Hepatocyte (in vitro differentiated cells): ENCODE measurements around the gene ZNF287. TPM values are rescaled to one million over a fixed set of nuclear protein-coding genes. Genes with fewer than 3 reads are reported as not detected.

ENCODE experiments used
- DNase-seq: peaks from one replicate; pipeline ENCODE4 v3.0.0-alpha.2; 2016; ENCODE audit warnings: low spot score
- H2AFZ ChIP-seq: fragments of 200-600 bp; sonication (generic); 2 replicates; pipeline ENCODE4 v1.6.0; 2016; ENCODE audit warnings: antibody characterized with exemption, mild to moderate bottlenecking
- H3K27ac ChIP-seq: fragments of 200-600 bp; sonication (generic); 2 replicates; pipeline ENCODE4 v1.5.1; 2016; ENCODE audit warnings: mild to moderate bottlenecking
- H3K27me3 ChIP-seq: fragments of 200-600 bp; sonication (generic); 2 replicates; pipeline ENCODE4 v1.6.1; 2016
- H3K36me3 ChIP-seq: fragments of 200-600 bp; sonication (generic); replicated peaks from 2 replicates; pipeline ENCODE4 v1.5.1; 2016; ENCODE audit warnings: low read depth; ENCODE audit not compliant: insufficient read depth
- H3K4me1 ChIP-seq: fragments of 200-600 bp; sonication (generic); 2 replicates; pipeline ENCODE4 v1.5.1; 2016; ENCODE audit warnings: mild to moderate bottlenecking, moderate library complexity; ENCODE audit not compliant: insufficient read depth
- H3K4me2 ChIP-seq: fragments of 200-600 bp; sonication (generic); 2 replicates; pipeline ENCODE4 v1.6.0; 2016
- H3K4me3 ChIP-seq: fragments of 200-600 bp; sonication (generic); 2 replicates; pipeline ENCODE4 v1.5.1; 2016; ENCODE audit warnings: mild to moderate bottlenecking
- H3K79me2 ChIP-seq: fragments of 200-600 bp; sonication (generic); 2 replicates; pipeline ENCODE4 v1.6.0; 2017; ENCODE audit warnings: mild to moderate bottlenecking
- H3K9me2 ChIP-seq: fragments of 200-600 bp; sonication (generic); replicated peaks from 2 replicates; pipeline ENCODE4 v1.6.0; 2017; ENCODE audit warnings: mild to moderate bottlenecking; ENCODE audit not compliant: insufficient read depth
- H3K9me3 ChIP-seq: fragments of 200-600 bp; sonication (generic); 2 replicates; pipeline ENCODE4 v1.5.1; 2016; ENCODE audit warnings: low read depth, mild to moderate bottlenecking
- H4K20me1 ChIP-seq: fragments of 200-600 bp; sonication (generic); 2 replicates; pipeline ENCODE4 v1.6.0; 2016; ENCODE audit warnings: mild to moderate bottlenecking; ENCODE audit not compliant: insufficient read depth, poor library complexity, severe bottlenecking
- EZH2 ChIP-seq: fragments of 200-600 bp; sonication (generic); IDR thresholded peaks from 2 replicates; pipeline ENCODE4 v1.6.1; 2016; ENCODE audit warnings: antibody characterized with exemption, mild to moderate bottlenecking, borderline replicate concordance
- EZH2phosphoT487 ChIP-seq: fragments of 200-600 bp; sonication (generic); IDR thresholded peaks from one replicate; pipeline ENCODE4 v1.6.1; 2018; ENCODE audit warnings: antibody characterized with exemption, mild to moderate bottlenecking, low read depth, moderate library complexity; ENCODE audit not compliant: unreplicated experiment, severe bottlenecking
- WGBS: methylation state at CpG from one replicate; pipeline ENCODE4 v1.1.6; 2016; ENCODE audit warnings: low lambda C conversion rate; ENCODE audit errors: missing lambda C conversion rate; 5-methylcytosine and 5-hydroxymethylcytosine counted together
- polyA plus RNA-seq: library from polyadenylated mRNA; unstranded; fragments of >200 nt; fragmentation: Nextera tagmentation; extraction: Ambion mirVana; gene quantifications from 2 replicates; pipeline ENCODE4 v1.2.1, GENCODE V29; 2016
- total RNA-seq: library from RNA; depleted of rRNA; stranded (reverse); fragments of >200 nt; gene quantifications from 2 replicates; pipeline ENCODE4 v1.2.3, GENCODE V29; 2014
- TF ChIP-seq, protein P1 (sequence below): fragments of 200-600 bp; sonication (generic); IDR thresholded peaks from 2 replicates; pipeline ENCODE4 v1.5.1; 2016; ENCODE audit warnings: antibody characterized with exemption, mild to moderate bottlenecking; ENCODE audit not compliant: poor library complexity

The ZNF287 gene
- total and polyA plus RNA-seq, 2 experiments from 2014 or later, result 7.1 to 10.6 TPM

DNA sequence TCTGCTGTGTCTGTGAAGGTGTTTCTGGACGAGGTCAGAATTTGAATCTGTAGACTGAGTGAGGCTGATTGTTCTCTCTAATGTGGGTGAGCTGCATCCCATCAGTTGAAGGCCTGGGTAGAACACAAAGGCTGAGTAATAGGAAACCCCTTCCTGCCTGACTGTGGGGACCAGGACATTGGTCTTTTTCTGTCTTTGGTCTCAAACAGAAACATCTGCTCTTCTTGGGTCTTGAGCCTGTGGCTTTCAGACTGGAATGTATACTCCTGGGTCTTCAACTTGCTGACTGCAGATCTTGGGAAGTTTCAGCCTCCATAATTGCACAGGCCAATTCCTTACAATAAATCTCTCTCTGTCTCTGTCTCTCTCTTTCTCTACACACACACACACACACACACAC lies 57.4 kb downstream of the ZNF287 start:
- H3K4me2 ChIP-seq, result no peak overlapping the region

DNA sequence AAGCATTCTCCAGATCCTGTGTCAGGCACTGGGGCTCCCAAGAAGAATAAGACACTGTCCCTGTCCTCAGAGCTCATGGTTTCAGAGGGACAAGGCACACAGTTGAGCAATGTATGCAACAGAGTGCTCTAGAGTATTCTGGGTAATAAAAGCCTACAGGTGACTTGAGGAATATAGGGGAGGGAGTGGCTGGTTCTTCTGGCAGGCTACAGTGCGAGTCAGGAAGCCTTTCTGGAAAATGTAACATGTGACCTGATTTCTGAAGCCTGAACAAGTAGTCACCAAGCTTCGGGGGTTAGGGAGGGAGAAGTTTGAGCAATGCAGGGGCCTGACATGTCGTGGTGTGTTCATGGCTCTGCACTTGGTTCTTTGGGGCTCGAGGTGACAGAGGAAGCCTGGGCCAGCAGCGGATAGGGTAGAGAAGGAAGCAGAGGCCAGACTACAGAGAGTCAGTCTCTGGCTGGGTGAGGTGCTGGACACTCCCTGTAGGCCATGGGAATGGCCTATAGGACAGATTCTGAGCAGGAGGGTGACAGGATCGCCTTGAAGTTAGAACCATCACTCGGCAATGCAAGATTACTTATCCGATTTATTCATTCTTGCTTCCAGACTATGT lies 61.0 kb downstream of the ZNF287 start:
- no peaks in the 10 kb centered on the region for H3K9me2 ChIP-seq

More for the DNA sequence above, 57.4 kb downstream of the ZNF287 start:
- no peak overlapping the region for H3K4me3 ChIP-seq
- no peak for DNase-seq
- no peaks in the 10 kb centered on the region for H4K20me1 ChIP-seq
- no peak overlapping the region for H3K27ac ChIP-seq
- H3K36me3 ChIP-seq, result no peaks in the 10 kb centered on the region
- peaks cover 8% of the 10 kb centered on the region for H3K4me1 ChIP-seq
- H3K27me3 ChIP-seq, result no peaks in the 10 kb centered on the region
- no peaks in the 10 kb centered on the region for H3K79me2 ChIP-seq
- no peak for TF ChIP-seq EZH2phosphoT487
- H3K9me3 ChIP-seq, result no peaks in the 10 kb centered on the region
- no peak overlapping the region for H2AFZ ChIP-seq
- WGBS, result 68% methylated on average over 1 of the region's 1 CpG
- H3K9me2 ChIP-seq, result no peaks in the 10 kb centered on the region

DNA sequence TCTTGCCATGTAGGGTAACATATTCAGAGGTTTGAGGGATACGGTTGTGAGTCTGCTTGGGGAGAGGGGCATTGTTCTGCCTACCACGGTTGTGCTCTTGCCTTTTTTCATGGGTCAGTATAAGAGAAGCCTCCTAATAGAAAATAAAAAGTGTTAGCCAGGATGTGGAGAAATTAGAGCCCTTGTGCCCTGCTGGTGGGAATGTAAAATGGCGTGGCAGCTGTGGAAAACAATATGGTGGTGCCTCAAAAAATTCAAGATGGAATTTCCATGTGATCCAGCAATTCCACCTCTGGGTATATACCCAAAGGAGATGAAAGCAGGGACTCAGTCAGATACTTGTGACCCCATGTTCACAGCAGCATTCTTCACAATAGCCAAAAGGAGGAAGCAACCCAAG lies 62.8 kb downstream of the ZNF287 start:
- TF ChIP-seq EZH2, result no peak
- TF ChIP-seq, protein P1, sequence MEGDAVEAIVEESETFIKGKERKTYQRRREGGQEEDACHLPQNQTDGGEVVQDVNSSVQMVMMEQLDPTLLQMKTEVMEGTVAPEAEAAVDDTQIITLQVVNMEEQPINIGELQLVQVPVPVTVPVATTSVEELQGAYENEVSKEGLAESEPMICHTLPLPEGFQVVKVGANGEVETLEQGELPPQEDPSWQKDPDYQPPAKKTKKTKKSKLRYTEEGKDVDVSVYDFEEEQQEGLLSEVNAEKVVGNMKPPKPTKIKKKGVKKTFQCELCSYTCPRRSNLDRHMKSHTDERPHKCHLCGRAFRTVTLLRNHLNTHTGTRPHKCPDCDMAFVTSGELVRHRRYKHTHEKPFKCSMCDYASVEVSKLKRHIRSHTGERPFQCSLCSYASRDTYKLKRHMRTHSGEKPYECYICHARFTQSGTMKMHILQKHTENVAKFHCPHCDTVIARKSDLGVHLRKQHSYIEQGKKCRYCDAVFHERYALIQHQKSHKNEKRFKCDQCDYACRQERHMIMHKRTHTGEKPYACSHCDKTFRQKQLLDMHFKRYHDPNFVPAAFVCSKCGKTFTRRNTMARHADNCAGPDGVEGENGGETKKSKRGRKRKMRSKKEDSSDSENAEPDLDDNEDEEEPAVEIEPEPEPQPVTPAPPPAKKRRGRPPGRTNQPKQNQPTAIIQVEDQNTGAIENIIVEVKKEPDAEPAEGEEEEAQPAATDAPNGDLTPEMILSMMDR, result no peak
- TF ChIP-seq EZH2phosphoT487, result no peak
- Histone ChIP-seq H3K27ac (peak overlapping the region; percentile 41), H3K4me1 (peaks cover 3% of the 10 kb centered on the region), H2AFZ (no peak overlapping the region), H4K20me1 (no peaks in the 10 kb centered on the region), H3K27me3 (no peaks in the 10 kb centered on the region), H3K4me2 (no peak overlapping the region), H3K36me3 (no peaks in the 10 kb centered on the region), H3K4me3 (no peak overlapping the region), H3K79me2 (no peaks in the 10 kb centered on the region), H3K9me2 (no peaks in the 10 kb centered on the region), H3K9me3 (no peaks in the 10 kb centered on the region)
- DNase-seq, result no peak
- WGBS, result 95% methylated on average over 3 of the region's 3 CpGs

More for the DNA sequence above, 61.0 kb downstream of the ZNF287 start:
- 79% methylated on average over 8 of the region's 8 CpGs for WGBS
- no peaks in the 10 kb centered on the region for H3K36me3 ChIP-seq
- H3K27ac ChIP-seq, result peak overlapping the region; percentile 81
- no peak overlapping the region for H2AFZ ChIP-seq
- H4K20me1 ChIP-seq, result no peaks in the 10 kb centered on the region
- peaks cover 3% of the 10 kb centered on the region for H3K4me1 ChIP-seq
- H3K4me3 ChIP-seq, result no peak overlapping the region
- TF ChIP-seq, protein P1, result no peak
- no peak for TF ChIP-seq EZH2phosphoT487
- no peak for TF ChIP-seq EZH2
- H3K4me2 ChIP-seq, result no peak overlapping the region
- peak; percentile 49 for DNase-seq
- H3K9me3 ChIP-seq, result no peaks in the 10 kb centered on the region
- no peaks in the 10 kb centered on the region for H3K79me2 ChIP-seq
- no peaks in the 10 kb centered on the region for H3K27me3 ChIP-seq

GRCh38 chr17:16504984-16505383 lies 64.0 kb downstream of the ZNF287 start:
- H3K9me2 ChIP-seq, result no peaks in the 10 kb centered on the region
- 73% methylated on average over 3 of the region's 3 CpGs for WGBS
- H3K36me3 ChIP-seq, result no peaks in the 10 kb centered on the region
- no peaks in the 10 kb centered on the region for H3K79me2 ChIP-seq
- H3K27ac ChIP-seq, result peak overlapping the region; percentile 53
- no peak for DNase-seq
- peaks cover 3% of the 10 kb centered on the region for H3K4me1 ChIP-seq
- TF ChIP-seq, protein P1, result no peak
- TF ChIP-seq EZH2phosphoT487 (no peak), EZH2 (no peak)
- H4K20me1 ChIP-seq, result no peaks in the 10 kb centered on the region
- no peak overlapping the region for H3K4me3 ChIP-seq
- no peaks in the 10 kb centered on the region for H3K27me3 ChIP-seq
- no peak overlapping the region for H3K4me2 ChIP-seq
- no peaks in the 10 kb centered on the region for H3K9me3 ChIP-seq
- H2AFZ ChIP-seq, result no peak overlapping the region

Other genes starting within 250 kb of the ZNF287 start
- 40.4 and 46.2 TPM in 2 replicates for gene CENPV, start 215.7 kb downstream of the ZNF287 start, total RNA-seq
- 51.0 and 52.4 TPM in 2 replicates for gene CENPV, start 215.7 kb downstream of the ZNF287 start, polyA plus RNA-seq
- gene UBB, start 188.1 kb downstream of the ZNF287 start, total RNA-seq, result 1,250 and 1,335 TPM in 2 replicates
- gene UBB, start 188.1 kb downstream of the ZNF287 start, polyA plus RNA-seq, result 2,041 and 2,117 TPM in 2 replicates
- gene TRPV2, start 153.6 kb downstream of the ZNF287 start, total RNA-seq, result 1.8 and 7.7 TPM in 2 replicates
- 10.1 and 15.2 TPM in 2 replicates for gene TRPV2, start 153.6 kb downstream of the ZNF287 start, polyA plus RNA-seq
- gene LRRC75A, start 77.0 kb downstream of the ZNF287 start, total RNA-seq, result 15.0 and 18.0 TPM in 2 replicates
- gene LRRC75A, start 77.0 kb downstream of the ZNF287 start, polyA plus RNA-seq, result 7.7 and 10.7 TPM in 2 replicates
- 6.6 and 7.1 TPM in 2 replicates for gene ZNF624, start 84.6 kb upstream of the ZNF287 start, total RNA-seq
- gene ZNF624, start 84.6 kb upstream of the ZNF287 start, polyA plus RNA-seq, result 3.0 and 3.2 TPM in 2 replicates
- gene CCDC144A, start 121.0 kb upstream of the ZNF287 start, total RNA-seq, result 0.48 and 0.50 TPM in 2 replicates
- 0.47 and 0.51 TPM in 2 replicates for gene CCDC144A, start 121.0 kb upstream of the ZNF287 start, polyA plus RNA-seq